NB4 (cell line): ENCODE results near the gene TEX9.

Source experiments
- CTCF ChIP-seq: IDR thresholded peaks from one replicate; pipeline ENCODE4 v1.5.1; 2012; ENCODE audit warnings: low read depth, low read length
- MAX ChIP-seq: IDR thresholded peaks from 2 replicates; pipeline ENCODE4 v1.6.1; 2011; ENCODE audit warnings: low read depth, low read length
- POLR2A ChIP-seq: IDR thresholded peaks from 2 replicates; pipeline ENCODE4 v1.6.1; 2011; ENCODE audit warnings: mild to moderate bottlenecking; ENCODE audit not compliant: insufficient read length; ENCODE audit errors: extremely low read depth

GRCh38 chr15:56411122-56411749 lies 46.0 kb downstream of the TEX9 start:
- TF ChIP-seq CTCF (no peak), MAX (no peak), POLR2A (no peak)
